Smooth muscle cell (in vitro differentiated cells): Measurements from ENCODE around the gene ARL1. TPM values are rescaled to one million over a fixed set of nuclear protein-coding genes. Genes with fewer than 3 reads are reported as not detected.
"Not testable (repeated sequence)": the region's sequence is repeated elsewhere in the genome, so short reads cannot be mapped to it uniquely, and the experiment has no call there.

Experiments
- DNase-seq: peaks from one replicate; lab custom pipeline; 2025; ENCODE audit not compliant: unreplicated experiment; lab: John Stamatoyannopoulos, UW
- H2AFZ ChIP-seq: fragments of 200-600 bp; sonication (generic); 2 replicates; pipeline ENCODE4 v1.6.0; 2016; ENCODE audit warnings: antibody characterized with exemption, low read depth, mild to moderate bottlenecking
- H3F3A ChIP-seq: fragments of 200-600 bp; sonication (generic); 2 replicates; pipeline ENCODE4 v1.6.0; 2017; ENCODE audit warnings: antibody characterized with exemption, low read depth
- H3K27ac ChIP-seq: fragments of 200-600 bp; sonication (generic); 2 replicates; pipeline ENCODE4 v1.5.1; 2016; ENCODE audit warnings: low read depth, mild to moderate bottlenecking
- H3K27me3 ChIP-seq: fragments of 200-600 bp; sonication (generic); 2 replicates; pipeline ENCODE4 v1.6.1; 2016; ENCODE audit warnings: low read depth, mild to moderate bottlenecking
- H3K36me3 ChIP-seq: fragments of 200-600 bp; sonication (generic); 2 replicates; pipeline ENCODE4 v1.5.1; 2016; ENCODE audit warnings: low read depth
- H3K4me1 ChIP-seq: fragments of 200-600 bp; sonication (generic); 2 replicates; pipeline ENCODE4 v1.5.1; 2016; ENCODE audit warnings: low read depth
- H3K4me2 ChIP-seq: fragments of 200-600 bp; sonication (generic); 2 replicates; pipeline ENCODE4 v1.6.0; 2016; ENCODE audit warnings: mild to moderate bottlenecking
- H3K4me3 ChIP-seq: fragments of 200-600 bp; sonication (generic); 2 replicates; pipeline ENCODE4 v1.5.1; 2016; ENCODE audit warnings: mild to moderate bottlenecking
- H3K79me2 ChIP-seq: fragments of 200-600 bp; sonication (generic); 2 replicates; pipeline ENCODE4 v1.6.0; 2016; ENCODE audit warnings: low read depth, mild to moderate bottlenecking
- H3K9ac ChIP-seq: fragments of 200-600 bp; sonication (generic); 2 replicates; pipeline ENCODE4 v1.6.0; 2016; ENCODE audit warnings: low read depth
- H3K9me3 ChIP-seq: fragments of 200-600 bp; sonication (generic); replicated peaks from 2 replicates; pipeline ENCODE4 v1.5.1; 2016; ENCODE audit warnings: low read depth
- H4K20me1 ChIP-seq: fragments of 200-600 bp; sonication (generic); 2 replicates; pipeline ENCODE4 v1.6.0; 2016; ENCODE audit warnings: low read depth
- CTCF ChIP-seq: fragments of 200-600 bp; sonication (generic); IDR thresholded peaks from 2 replicates; pipeline ENCODE4 v1.5.1; 2017; ENCODE audit warnings: borderline replicate concordance, mild to moderate bottlenecking, antibody characterized with exemption; ENCODE audit not compliant: insufficient read depth, poor library complexity, severe bottlenecking
- WGBS: methylation state at CpG from one replicate; pipeline ENCODE4 v1.1.7; 2016; ENCODE audit warnings: low lambda C conversion rate; 5-methylcytosine and 5-hydroxymethylcytosine counted together
- polyA plus RNA-seq: library from polyadenylated mRNA; unstranded; fragments of >200 nt; fragmentation: Nextera tagmentation; extraction: Ambion mirVana; gene quantifications from 2 replicates; pipeline ENCODE4 v1.2.1, GENCODE V29; 2016
- total RNA-seq: library from RNA; depleted of rRNA; stranded (reverse); fragments of >200 nt; gene quantifications from 2 replicates; pipeline ENCODE4 v1.2.3, GENCODE V29; 2014

Gene ARL1
- total and polyA plus RNA-seq, 2 experiments from 2014 or later, result 93.2 to 172 TPM

- Histone ChIP-seq H2AFZ (no peak overlapping the region), H3K4me3 (no peak overlapping the region), H3F3A (no peaks in the 10 kb centered on the region), H3K79me2 (no peaks in the 10 kb centered on the region), H3K36me3 (no peaks in the 10 kb centered on the region), H3K9ac (no peak overlapping the region), H4K20me1 (no peaks in the 10 kb centered on the region), H3K4me2 (no peak overlapping the region), H3K4me1 (no peaks in the 10 kb centered on the region), H3K27me3 (no peaks in the 10 kb centered on the region), H3K27ac (no peak overlapping the region), H3K9me3 (no peaks in the 10 kb centered on the region)
- WGBS, result 85% methylated on average over 5 of the region's 5 CpGs
- no peak for TF ChIP-seq CTCF
- no peak for DNase-seq
These were observed 31.7 kb upstream of the ARL1 start for GRCh38 chr12:101439236-101439635.

DNA sequence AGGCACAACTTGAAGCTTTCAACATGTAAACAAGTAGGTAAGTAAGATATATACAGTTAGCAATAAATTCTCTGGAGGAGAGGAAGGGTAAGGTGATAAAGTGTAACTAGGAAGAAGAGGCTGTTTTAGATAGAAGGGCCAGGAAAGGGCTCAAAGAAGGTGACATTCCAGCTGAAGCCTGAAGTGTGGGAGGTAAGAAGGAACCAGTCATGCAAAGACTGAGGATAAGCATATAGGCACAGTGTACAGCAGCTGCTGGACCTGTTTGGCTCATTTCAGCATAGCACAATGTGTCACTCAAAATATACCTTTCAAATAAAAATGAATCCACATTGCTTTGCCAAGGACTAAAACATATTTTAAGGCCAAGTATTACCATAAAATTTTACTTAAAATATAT, 28.6 kb upstream of the ARL1 start:
- DNase-seq, result no peak
- Histone ChIP-seq H3F3A (no peaks in the 10 kb centered on the region), H3K4me1 (no peaks in the 10 kb centered on the region), H3K4me2 (no peak overlapping the region), H3K36me3 (no peaks in the 10 kb centered on the region), H4K20me1 (no peaks in the 10 kb centered on the region), H3K9ac (no peak overlapping the region), H2AFZ (no peak overlapping the region), H3K4me3 (no peak overlapping the region), H3K79me2 (no peaks in the 10 kb centered on the region), H3K9me3 (no peaks in the 10 kb centered on the region), H3K27me3 (no peaks in the 10 kb centered on the region), H3K27ac (no peak overlapping the region)
- TF ChIP-seq CTCF, result no peak

DNA sequence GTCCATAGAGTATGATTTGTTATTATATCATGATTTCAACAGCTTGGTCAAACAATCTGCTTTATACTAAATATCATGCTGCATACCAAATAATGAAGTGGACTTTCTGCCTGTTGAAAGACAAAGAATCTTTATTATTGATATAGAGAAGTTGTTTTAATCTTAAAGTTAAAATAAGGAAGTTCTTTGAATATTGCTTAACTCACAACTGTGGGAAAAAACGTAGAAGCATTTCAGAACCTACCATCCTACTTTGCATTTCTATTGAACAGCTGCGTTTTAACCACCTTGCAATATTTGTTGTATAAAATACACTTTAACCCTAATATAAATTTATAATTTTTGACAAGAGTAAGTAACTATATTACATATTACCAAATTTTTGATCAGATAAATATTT, 22.9 kb upstream of the ARL1 start:
- Histone ChIP-seq H3K9me3 (no peaks in the 10 kb centered on the region), H3K4me1 (no peaks in the 10 kb centered on the region), H2AFZ (no peak overlapping the region), H3K27me3 (no peaks in the 10 kb centered on the region), H3K36me3 (no peaks in the 10 kb centered on the region), H3K9ac (no peak overlapping the region), H4K20me1 (no peaks in the 10 kb centered on the region), H3K27ac (no peak overlapping the region), H3K4me2 (no peak overlapping the region), H3F3A (no peaks in the 10 kb centered on the region), H3K4me3 (no peak overlapping the region), H3K79me2 (no peaks in the 10 kb centered on the region)
- DNase-seq, result no peak
- no peak for TF ChIP-seq CTCF
- 87% methylated on average over 2 of the region's 2 CpGs for WGBS

DNA sequence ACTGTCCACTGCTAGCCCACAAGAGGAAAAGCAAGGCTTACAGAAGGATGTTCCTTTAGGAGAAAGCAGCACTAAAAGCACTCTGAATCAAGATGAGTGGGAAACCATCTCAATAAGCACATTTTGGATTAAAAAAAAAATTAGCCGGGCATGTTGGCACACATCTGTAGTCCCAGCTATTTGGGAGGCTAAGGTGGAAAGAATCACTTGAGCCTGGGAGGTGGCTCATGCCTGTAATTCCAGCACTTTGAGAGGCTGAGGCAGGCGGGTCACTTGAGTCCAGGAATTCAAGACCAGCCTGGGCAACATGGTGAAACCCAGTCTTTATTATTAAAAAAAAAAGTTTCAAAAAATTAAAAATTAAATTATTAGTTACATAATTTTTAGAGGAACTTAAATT, 17.0 kb upstream of the ARL1 start:
- no peaks in the 10 kb centered on the region for H3K9me3 ChIP-seq
- DNase-seq, result no peak
- H4K20me1 ChIP-seq, result no peaks in the 10 kb centered on the region
- H3F3A ChIP-seq, result no peaks in the 10 kb centered on the region
- H3K9ac ChIP-seq, result no peak overlapping the region
- no peaks in the 10 kb centered on the region for H3K27me3 ChIP-seq
- no peak overlapping the region for H3K4me2 ChIP-seq
- no peaks in the 10 kb centered on the region for H3K4me1 ChIP-seq
- no peak overlapping the region for H2AFZ ChIP-seq
- no peak overlapping the region for H3K27ac ChIP-seq
- 94% methylated on average over 2 of the region's 2 CpGs for WGBS
- no peaks in the 10 kb centered on the region for H3K79me2 ChIP-seq
- TF ChIP-seq CTCF, result no peak
- H3K4me3 ChIP-seq, result no peak overlapping the region
- H3K36me3 ChIP-seq, result no peaks in the 10 kb centered on the region

GRCh38 chr12:101422066-101422465, 14.5 kb upstream of the ARL1 start:
- not testable (repeated sequence) for H3K27me3 ChIP-seq, H4K20me1 ChIP-seq, DNase-seq, H3K9me3 ChIP-seq, H3K36me3 ChIP-seq, H3K4me1 ChIP-seq, H3F3A ChIP-seq, H3K27ac ChIP-seq, H3K4me3 ChIP-seq, H3K4me2 ChIP-seq, H3K79me2 ChIP-seq, H3K9ac ChIP-seq, H2AFZ ChIP-seq
- 91% methylated on average over 4 of the region's 4 CpGs for WGBS
